GM10266 (cell line): Measurements from ENCODE around the gene UXS1.

Experiments
- DNase-seq: peaks from one replicate; pipeline ENCODE4 v3.0.0; 2012; ENCODE audit errors: extremely low spot score
- TF ChIP-seq, protein P1 (sequence below): IDR thresholded peaks from 2 replicates; pipeline ENCODE4 v1.5.1; 2012; ENCODE audit warnings: mild to moderate bottlenecking, low read depth; ENCODE audit not compliant: control insufficient read depth, insufficient read depth; ENCODE audit errors: missing control alignments

The UXS1 gene

GRCh38 chr2:106090916-106091618 lies 103.0 kb downstream of the UXS1 start:
- TF ChIP-seq, protein P1, sequence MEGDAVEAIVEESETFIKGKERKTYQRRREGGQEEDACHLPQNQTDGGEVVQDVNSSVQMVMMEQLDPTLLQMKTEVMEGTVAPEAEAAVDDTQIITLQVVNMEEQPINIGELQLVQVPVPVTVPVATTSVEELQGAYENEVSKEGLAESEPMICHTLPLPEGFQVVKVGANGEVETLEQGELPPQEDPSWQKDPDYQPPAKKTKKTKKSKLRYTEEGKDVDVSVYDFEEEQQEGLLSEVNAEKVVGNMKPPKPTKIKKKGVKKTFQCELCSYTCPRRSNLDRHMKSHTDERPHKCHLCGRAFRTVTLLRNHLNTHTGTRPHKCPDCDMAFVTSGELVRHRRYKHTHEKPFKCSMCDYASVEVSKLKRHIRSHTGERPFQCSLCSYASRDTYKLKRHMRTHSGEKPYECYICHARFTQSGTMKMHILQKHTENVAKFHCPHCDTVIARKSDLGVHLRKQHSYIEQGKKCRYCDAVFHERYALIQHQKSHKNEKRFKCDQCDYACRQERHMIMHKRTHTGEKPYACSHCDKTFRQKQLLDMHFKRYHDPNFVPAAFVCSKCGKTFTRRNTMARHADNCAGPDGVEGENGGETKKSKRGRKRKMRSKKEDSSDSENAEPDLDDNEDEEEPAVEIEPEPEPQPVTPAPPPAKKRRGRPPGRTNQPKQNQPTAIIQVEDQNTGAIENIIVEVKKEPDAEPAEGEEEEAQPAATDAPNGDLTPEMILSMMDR = no peak
- DNase-seq = no peak

- no peak for DNase-seq
- TF ChIP-seq, protein P1 = no peak
Observed at GRCh38 chr2:106089611-106090010, 104.5 kb downstream of the UXS1 start.

DNA sequence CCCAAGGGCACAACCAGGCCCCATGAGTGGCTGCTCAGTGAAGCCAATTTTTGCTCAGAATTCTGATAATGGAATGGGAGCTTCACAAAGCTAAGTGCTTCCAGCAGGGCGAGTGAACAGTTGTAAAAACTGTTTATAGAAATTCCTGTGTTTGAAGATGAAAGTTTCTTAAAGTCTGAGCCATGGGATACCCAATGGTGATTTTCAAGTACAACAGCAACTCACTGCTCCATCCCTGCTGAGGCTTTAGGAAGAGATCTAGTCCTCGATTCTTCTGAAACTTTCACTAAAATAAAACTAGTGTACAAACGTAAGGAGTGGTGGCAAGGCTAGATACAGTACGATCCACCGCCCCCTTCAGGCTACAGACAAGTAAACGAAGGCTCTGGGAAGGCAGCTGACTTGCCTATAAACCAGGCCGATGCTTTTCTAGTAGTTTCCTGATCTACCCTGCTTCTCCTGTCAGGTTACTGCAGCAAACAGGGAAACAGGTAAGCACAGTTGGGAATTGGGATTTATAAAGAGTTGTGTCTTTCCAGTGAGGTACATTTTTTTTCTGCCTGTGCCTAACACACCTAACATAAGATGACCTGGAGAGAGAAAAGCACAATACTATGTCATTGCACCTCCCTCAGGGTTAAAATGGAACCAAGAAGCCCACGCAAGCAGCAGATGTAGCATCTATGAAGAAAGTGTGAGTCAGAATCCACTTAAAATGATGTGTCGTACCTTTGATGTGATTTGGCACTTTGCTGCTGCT lies 108.7 kb downstream of the UXS1 start:
- DNase-seq = peak; percentile 37
- TF ChIP-seq, protein P1 = peak; percentile 35

DNA sequence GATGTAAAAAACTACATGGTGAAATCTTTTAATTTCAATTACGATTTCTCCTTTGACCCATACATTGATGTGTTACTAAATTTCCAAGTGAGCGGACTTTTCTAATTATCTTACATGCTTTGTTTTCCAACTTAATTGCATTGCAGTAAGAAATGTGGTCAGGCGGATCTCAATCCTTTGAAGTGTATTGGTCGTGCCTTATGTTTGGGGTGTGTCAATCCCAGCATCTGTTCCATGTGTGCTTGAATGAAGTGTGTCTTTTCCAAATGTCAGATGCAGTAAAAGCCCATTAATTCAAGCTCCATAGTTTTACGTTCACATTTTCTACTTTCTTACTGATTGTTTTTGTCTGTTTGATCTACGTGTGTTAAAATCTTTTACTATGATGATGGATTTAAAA lies 113.1 kb downstream of the UXS1 start:
- TF ChIP-seq, protein P1 = no peak
- no peak for DNase-seq

- TF ChIP-seq, protein P1 = no peak
Observed at GRCh38 chr2:106078096-106078495, 116.0 kb downstream of the UXS1 start.

DNA sequence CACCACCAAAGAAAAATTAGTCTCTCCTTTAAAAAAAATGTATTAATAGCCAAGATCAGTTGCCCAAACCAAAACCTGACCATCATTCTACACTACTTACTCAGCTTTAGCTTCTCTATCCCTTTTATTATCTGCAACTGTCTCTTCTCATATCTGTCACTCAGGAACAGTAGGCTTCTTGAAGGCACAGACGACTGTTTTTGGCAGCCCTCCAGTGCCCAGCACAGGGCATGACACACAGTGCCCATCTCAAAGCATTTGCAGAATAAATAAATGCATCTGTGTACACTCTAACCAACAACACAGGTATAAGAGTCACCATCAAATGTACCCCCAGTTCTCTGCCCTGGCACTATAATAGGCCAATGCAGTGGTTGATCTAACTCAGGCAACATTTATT lies 117.2 kb downstream of the UXS1 start:
- TF ChIP-seq, protein P1 = no peak
- DNase-seq = no peak

More at GRCh38 chr2:106078096-106078495, 116.0 kb downstream of the UXS1 start:
- DNase-seq = no peak

DNA sequence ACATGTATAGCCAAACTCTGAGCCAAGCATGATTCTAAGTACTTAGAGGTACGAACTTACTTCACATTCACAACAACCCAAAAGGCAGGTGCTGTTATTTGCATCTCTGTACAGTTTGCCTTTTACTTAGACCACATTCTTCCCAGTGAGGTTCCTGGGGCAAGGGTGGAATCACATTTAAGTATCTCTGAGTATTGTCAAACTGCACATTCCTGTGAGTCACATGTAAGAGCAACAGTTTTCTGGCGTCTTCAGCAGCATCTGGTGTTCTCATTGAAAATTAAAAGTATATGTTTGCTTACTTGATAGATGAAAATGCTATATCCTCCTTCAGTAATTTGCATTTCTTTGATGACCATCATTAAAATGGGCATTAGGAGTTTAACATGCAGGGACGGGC lies 119.1 kb downstream of the UXS1 start:
- no peak for DNase-seq
- TF ChIP-seq, protein P1 = no peak
